Measurements from ENCODE around the gene EML4. TPM values are rescaled to one million over a fixed set of nuclear protein-coding genes. Genes with fewer than 3 reads are reported as not detected.
"Not testable (repeated sequence)": the region's sequence is repeated elsewhere in the genome, so short reads cannot be mapped to it uniquely, and the experiment has no call there.

EML4 gene
- total RNA-seq, 1 donor from 2014 or later: 95.8 TPM

DNA sequence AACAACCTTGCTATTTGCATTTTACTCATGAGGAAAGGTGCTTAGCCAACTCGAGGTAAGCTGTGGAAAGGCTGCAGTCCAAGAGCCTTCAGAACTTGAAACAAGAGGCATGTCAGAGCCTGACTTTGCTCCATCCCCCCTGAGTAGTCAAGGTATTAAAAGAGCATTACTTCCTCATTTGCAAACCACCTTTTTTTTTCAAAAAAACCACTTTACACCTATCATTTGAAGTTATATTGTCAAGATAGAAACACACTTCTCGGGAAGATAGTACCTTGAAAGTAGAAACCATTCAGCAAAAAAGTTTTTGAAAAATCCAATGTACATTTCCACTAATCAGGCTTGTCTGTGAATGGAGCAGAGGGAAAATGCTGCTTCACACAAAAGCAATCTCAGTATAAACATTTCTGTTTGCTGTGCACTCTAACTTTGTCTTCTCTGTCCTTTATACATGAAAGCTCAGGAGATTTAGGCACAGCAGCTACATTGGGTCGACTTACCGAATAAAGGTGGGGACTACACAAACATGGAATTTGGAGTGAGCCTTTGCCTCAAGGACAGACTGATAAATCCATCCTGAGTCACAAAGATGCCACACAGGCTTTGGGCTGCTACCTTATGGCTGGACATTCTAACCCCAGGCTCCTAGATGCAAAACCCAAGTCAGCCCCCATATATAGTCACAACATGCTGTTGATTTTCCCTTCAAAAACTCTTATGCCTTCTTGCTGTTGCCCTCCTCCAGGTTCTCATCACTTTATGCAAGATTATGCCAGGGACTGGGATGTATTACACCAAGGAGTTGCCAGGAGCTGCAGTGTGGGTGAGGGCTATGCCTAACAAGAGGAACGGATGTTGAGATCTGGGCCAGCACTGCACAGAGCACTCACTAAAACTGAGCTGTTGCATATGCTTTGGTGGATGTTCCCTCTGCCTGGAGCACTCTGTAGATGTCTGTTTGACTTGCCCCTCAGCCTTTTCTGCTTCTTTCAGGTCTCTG, 41.4 kb upstream of the EML4 start:
- ATAC-seq (ENCODE audit: low read depth): peak; percentile 57
- no peaks in the 10 kb centered on the region for H3K27me3 Mint-ChIP-seq
- TF ChIP-seq, protein P1, sequence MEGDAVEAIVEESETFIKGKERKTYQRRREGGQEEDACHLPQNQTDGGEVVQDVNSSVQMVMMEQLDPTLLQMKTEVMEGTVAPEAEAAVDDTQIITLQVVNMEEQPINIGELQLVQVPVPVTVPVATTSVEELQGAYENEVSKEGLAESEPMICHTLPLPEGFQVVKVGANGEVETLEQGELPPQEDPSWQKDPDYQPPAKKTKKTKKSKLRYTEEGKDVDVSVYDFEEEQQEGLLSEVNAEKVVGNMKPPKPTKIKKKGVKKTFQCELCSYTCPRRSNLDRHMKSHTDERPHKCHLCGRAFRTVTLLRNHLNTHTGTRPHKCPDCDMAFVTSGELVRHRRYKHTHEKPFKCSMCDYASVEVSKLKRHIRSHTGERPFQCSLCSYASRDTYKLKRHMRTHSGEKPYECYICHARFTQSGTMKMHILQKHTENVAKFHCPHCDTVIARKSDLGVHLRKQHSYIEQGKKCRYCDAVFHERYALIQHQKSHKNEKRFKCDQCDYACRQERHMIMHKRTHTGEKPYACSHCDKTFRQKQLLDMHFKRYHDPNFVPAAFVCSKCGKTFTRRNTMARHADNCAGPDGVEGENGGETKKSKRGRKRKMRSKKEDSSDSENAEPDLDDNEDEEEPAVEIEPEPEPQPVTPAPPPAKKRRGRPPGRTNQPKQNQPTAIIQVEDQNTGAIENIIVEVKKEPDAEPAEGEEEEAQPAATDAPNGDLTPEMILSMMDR (IDR thresholded peaks at IDR 0.05): no peak
- H3K9me3 Mint-ChIP-seq: no peaks in the 10 kb centered on the region
- DNase-seq: no peak
- H3K4me3 Mint-ChIP-seq: peak overlapping the region; percentile 66
- peak overlapping the region; percentile 75 for H3K27ac Mint-ChIP-seq
- intact Hi-C loops (cut with micrococcal nuclease): loop anchor here (1.0 kb wide), 2 partner anchors 9 kb away; no protein-coding TSS in a partner anchor
- POLR2A ChIA-PET: interaction anchor here (0.6 to 7.2 kb wide), 9 partner anchors 8 to 44 kb away, joined by 3 to 53 read pairs (median 4); no protein-coding TSS in a partner anchor
- H3K4me1 Mint-ChIP-seq: peaks cover 89% of the 10 kb centered on the region
- CTCF ChIA-PET: interaction anchor here (0.9 to 1.7 kb wide), 2 partner anchors 12 to 22 kb away, joined by 4 read pairs; no protein-coding TSS in a partner anchor
- H3K36me3 Mint-ChIP-seq (ENCODE audit: low read depth): no peaks in the 10 kb centered on the region

DNA sequence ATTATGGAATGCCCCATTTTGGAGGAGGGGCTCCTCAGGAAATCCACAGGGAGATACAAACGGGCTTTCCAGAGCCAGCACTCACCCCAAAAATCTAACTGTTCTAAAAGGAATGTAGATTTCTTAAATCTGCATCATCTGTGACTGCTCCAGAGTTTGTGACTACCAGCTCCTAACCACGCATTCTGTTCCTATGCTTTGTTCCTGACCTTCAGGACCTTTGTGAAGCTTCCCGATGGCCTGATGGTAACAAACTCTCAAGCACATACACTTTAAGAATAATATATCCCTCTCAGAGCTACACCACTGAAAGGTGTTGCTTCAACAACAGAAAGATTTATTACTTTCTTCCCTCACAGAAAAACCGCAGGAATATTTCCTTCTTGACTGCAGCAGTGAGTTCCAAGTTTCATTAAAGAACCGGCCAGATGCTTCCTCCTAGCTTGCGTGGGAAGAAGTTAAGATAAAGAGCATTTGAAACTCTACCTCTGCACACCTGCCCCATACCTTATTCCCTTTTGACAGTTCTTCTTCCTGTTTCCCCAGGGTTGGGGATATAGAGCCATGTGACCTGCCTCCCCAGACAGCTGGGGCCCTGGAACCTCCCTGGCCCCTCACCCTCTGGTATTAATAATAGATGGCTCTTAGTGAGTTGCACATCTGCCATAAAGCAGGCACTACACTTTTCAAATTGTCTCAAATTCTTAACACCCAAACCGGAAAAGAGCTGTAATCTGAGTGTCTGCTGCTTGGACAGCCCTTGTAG, 40.2 kb upstream of the EML4 start:
- intact Hi-C loops (cut with micrococcal nuclease): loop anchor here (1.0 kb wide), 1 partner anchor 7 kb away; no protein-coding TSS in a partner anchor
- peaks cover 91% of the 10 kb centered on the region for H3K4me1 Mint-ChIP-seq
- H3K27me3 Mint-ChIP-seq: no peaks in the 10 kb centered on the region
- POLR2A ChIA-PET: interaction anchor here (0.6 to 7.2 kb wide), 8 partner anchors 10 to 42 kb away, joined by 3 to 53 read pairs (median 4); partner anchors contain the start of gene EML4
- no peak for DNase-seq
- H3K4me3 Mint-ChIP-seq: peak overlapping the region; percentile 61
- H3K9me3 Mint-ChIP-seq: no peaks in the 10 kb centered on the region
- CTCF ChIA-PET: interaction anchor here (0.9 to 1.3 kb wide), 3 partner anchors 13 to 33 kb away, joined by 4 to 7 read pairs (median 4); no protein-coding TSS in a partner anchor
- H3K36me3 Mint-ChIP-seq (ENCODE audit: low read depth): no peaks in the 10 kb centered on the region
- H3K27ac Mint-ChIP-seq: peak overlapping the region; percentile 75
- ATAC-seq (ENCODE audit: low read depth): no peak
- TF ChIP-seq, protein P1 (IDR thresholded peaks at IDR 0.05): no peak

DNA sequence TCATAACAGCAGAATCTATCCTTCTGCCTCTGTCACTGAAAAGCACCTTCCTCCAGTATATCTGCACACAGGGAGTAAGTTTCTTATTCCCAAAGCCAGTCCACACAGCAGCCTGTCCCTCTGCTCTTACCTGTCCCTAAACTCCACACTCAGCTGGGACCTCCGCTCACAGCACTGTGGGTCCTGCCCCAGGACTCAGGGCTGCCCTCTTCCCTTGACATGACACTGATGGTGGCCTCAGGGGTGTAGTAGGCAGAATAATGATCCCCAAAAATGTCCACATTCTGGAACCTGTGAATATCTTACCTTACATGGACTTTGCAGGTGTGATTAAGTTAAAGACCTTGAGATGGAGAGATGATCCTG, 39.7 kb upstream of the EML4 start:
- POLR2A ChIA-PET: interaction anchor here (0.9 to 7.2 kb wide), 6 partner anchors 12 to 42 kb away, joined by 3 to 53 read pairs (median 4); partner anchors contain the start of gene EML4
- DNase-seq (no peak), ATAC-seq (ENCODE audit: low read depth) (no peak)
- CTCF ChIA-PET: interaction anchor here (1.0 to 1.3 kb wide), 2 partner anchors 24 to 33 kb away, joined by 4 to 7 read pairs; no protein-coding TSS in a partner anchor
- no peaks in the 10 kb centered on the region for H3K27me3 Mint-ChIP-seq
- no peaks in the 10 kb centered on the region for H3K36me3 Mint-ChIP-seq (ENCODE audit: low read depth)
- peak overlapping the region; percentile 61 for H3K4me3 Mint-ChIP-seq
- intact Hi-C loops (cut with micrococcal nuclease): no loop called here
- H3K4me1 Mint-ChIP-seq: peaks cover 90% of the 10 kb centered on the region
- TF ChIP-seq, protein P1 (IDR thresholded peaks at IDR 0.05): no peak
- no peaks in the 10 kb centered on the region for H3K9me3 Mint-ChIP-seq
- H3K27ac Mint-ChIP-seq: peak overlapping the region; percentile 66

DNA sequence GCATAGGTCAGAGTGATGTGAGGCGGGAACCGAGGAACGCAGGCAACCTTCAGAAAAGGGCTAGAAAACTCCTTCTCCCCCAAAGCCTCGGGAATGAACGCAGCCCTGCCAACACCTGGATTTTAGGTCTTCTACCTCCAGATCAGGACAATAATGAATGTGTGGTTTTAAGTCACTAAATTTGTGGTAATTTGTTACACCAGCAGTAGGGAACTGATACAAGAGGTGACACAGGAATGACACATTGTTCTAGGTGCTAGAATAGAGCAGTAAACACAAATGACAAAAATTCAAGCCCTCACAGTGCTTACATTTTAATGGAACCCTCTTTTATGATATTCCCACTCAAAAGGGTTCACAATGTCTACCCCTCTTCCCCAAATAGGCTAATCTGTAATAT, 39.2 kb upstream of the EML4 start:
- intact Hi-C loops (cut with micrococcal nuclease): no loop called here
- no peak overlapping the region for H3K4me3 Mint-ChIP-seq
- no peaks in the 10 kb centered on the region for H3K9me3 Mint-ChIP-seq
- DNase-seq (no peak), ATAC-seq (ENCODE audit: low read depth) (no peak)
- ChIA-PET CTCF (interaction anchor here (1.0 to 1.3 kb wide), 2 partner anchors 24 to 34 kb away, joined by 4 to 7 read pairs; no protein-coding TSS in a partner anchor), POLR2A (interaction anchor here (1.1 to 7.2 kb wide), 3 partner anchors 12 to 31 kb away, joined by 3 to 53 read pairs (median 5); no protein-coding TSS in a partner anchor)
- H3K27me3 Mint-ChIP-seq: no peaks in the 10 kb centered on the region
- no peaks in the 10 kb centered on the region for H3K36me3 Mint-ChIP-seq (ENCODE audit: low read depth)
- peaks cover 87% of the 10 kb centered on the region for H3K4me1 Mint-ChIP-seq
- TF ChIP-seq, protein P1 (IDR thresholded peaks at IDR 0.05): no peak
- H3K27ac Mint-ChIP-seq: peak overlapping the region; percentile 66

DNA sequence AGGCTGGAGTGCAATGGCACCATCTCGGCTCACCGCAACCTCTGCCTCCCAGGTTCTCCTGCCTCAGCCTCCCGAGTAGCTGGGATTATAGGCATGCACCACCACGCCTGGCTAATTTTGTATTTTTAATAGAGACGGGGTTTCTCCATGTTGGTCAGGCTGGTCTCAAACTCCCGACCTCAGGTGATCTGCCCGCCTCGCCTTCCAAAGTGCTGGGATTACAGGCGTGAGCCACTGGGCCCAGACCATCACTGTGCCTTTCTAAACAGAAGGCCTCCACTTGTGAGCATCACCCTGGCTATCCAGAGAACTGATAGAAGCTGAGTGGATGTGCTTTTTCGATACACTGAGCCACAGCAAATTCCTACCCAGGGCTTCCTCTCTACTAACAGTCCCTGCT, 38.3 kb upstream of the EML4 start:
- H3K27me3 Mint-ChIP-seq; ATAC-seq (ENCODE audit: low read depth); H3K36me3 Mint-ChIP-seq (ENCODE audit: low read depth); intact Hi-C loops (cut with micrococcal nuclease); H3K27ac Mint-ChIP-seq; H3K4me3 Mint-ChIP-seq; CTCF ChIA-PET; H3K9me3 Mint-ChIP-seq; DNase-seq: not testable (repeated sequence)
- POLR2A ChIA-PET: interaction anchor here (0.6 kb wide), 1 partner anchor 27 kb away, joined by 3 read pairs; no protein-coding TSS in a partner anchor
- peaks cover 89% of the 10 kb centered on the region for H3K4me1 Mint-ChIP-seq

All from activated B cell treated with CpG ODN at 0.5 μM for 24 hours (primary cell).